Bronchial epithelial cell (primary cell): ENCODE results near the gene BEX4. TPM values are rescaled to one million over a fixed set of nuclear protein-coding genes. Genes with fewer than 3 reads are reported as not detected.
"Not testable (repeated sequence)": the region's sequence is repeated elsewhere in the genome, so short reads cannot be mapped to it uniquely, and the experiment has no call there.

ENCODE experiments used
- DNase-seq: peaks from one replicate; pipeline ENCODE4 v3.0.0-alpha.2; 2010; ENCODE audit warnings: low read depth
- FAIRE-seq: peaks from 2 replicates; lab custom pipeline; 2011; peaks lifted over from hg19 to GRCh38; lab: Jason Lieb, UNC
- H3K27me3 ChIP-seq: 2 replicates; pipeline ENCODE4 v1.5.1; 2011; ENCODE audit warnings: low read length; ENCODE audit not compliant: control insufficient read depth, insufficient read depth
- H3K36me3 ChIP-seq: 2 replicates; pipeline ENCODE4 v1.5.1; 2011; ENCODE audit warnings: low read length; ENCODE audit not compliant: control insufficient read depth, insufficient read depth
- H3K4me3 ChIP-seq: 2 replicates; pipeline ENCODE4 v1.5.1; 2011; ENCODE audit warnings: mild to moderate bottlenecking, low read depth, low read length, control low read depth
- CTCF ChIP-seq: IDR thresholded peaks from 2 replicates; pipeline ENCODE4 v1.5.1; 2011; ENCODE audit warnings: mild to moderate bottlenecking, moderate library complexity, low read length, control low read depth, inconsistent platforms; ENCODE audit not compliant: insufficient read depth, severe bottlenecking
- total RNA-seq: library from RNA; depleted of rRNA; stranded (reverse); fragments of >200 nt; gene quantifications from 2 replicates; pipeline ENCODE4 v1.2.1, GENCODE V29; 2014

Gene BEX4
- 10.3 and 17.8 TPM in 2 replicates for total RNA-seq

- FAIRE-seq: no peak
Observed at GRCh38 chrX:103214870-103215424, at the start of gene BEX4. Gene BEX4 (plus strand): TSS chrX:103215108. CDS start chrX:103216154, 1,046 bp downstream.

GRCh38 chrX:103170216-103170615 lies 44.7 kb upstream of the BEX4 start:
- Histone ChIP-seq H3K27me3 (no peaks in the 10 kb centered on the region), H3K36me3 (no peaks in the 10 kb centered on the region), H3K4me3 (no peak overlapping the region)
- no peak for TF ChIP-seq CTCF
- DNase-seq (peak; percentile 55), FAIRE-seq (no peak)

More at GRCh38 chrX:103214870-103215424, at the start of gene BEX4:
- Histone ChIP-seq H3K36me3 (no peaks in the 10 kb centered on the region), H3K27me3 (no peaks in the 10 kb centered on the region), H3K4me3 (peak within 1 kb of the TSS; percentile 67)
- no peak for TF ChIP-seq CTCF
- peak; percentile 48 for DNase-seq

- FAIRE-seq (no peak), DNase-seq (no peak)
- H3K4me3 ChIP-seq: no peak overlapping the region
- no peaks in the 10 kb centered on the region for H3K36me3 ChIP-seq
- no peaks in the 10 kb centered on the region for H3K27me3 ChIP-seq
- no peak for TF ChIP-seq CTCF
Observed at GRCh38 chrX:103171353-103171752, 43.6 kb upstream of the BEX4 start.

GRCh38 chrX:103175256-103175655 lies 39.7 kb upstream of the BEX4 start:
- DNase-seq, FAIRE-seq, H3K4me3 ChIP-seq, H3K36me3 ChIP-seq, H3K27me3 ChIP-seq: not testable (repeated sequence)

- DNase-seq: peak; percentile 29
- no peaks in the 10 kb centered on the region for H3K36me3 ChIP-seq
- no peak for FAIRE-seq
- no peaks in the 10 kb centered on the region for H3K27me3 ChIP-seq
- peak; percentile 55 for TF ChIP-seq CTCF
- H3K4me3 ChIP-seq: no peak overlapping the region
Observed at GRCh38 chrX:103175944-103176753, 38.8 kb upstream of the BEX4 start.

- DNase-seq (no peak), FAIRE-seq (no peak)
- TF ChIP-seq CTCF: no peak
- H3K4me3 ChIP-seq: no peak overlapping the region
- H3K36me3 ChIP-seq: no peaks in the 10 kb centered on the region
- no peaks in the 10 kb centered on the region for H3K27me3 ChIP-seq
Observed at GRCh38 chrX:103177556-103177955, 37.4 kb upstream of the BEX4 start.
